Middle frontal gyrus (tissue), 1 donor: ENCODE measurements around the gene SHLD2.
"Not testable (repeated sequence)": the region's sequence is repeated elsewhere in the genome, so short reads cannot be mapped to it uniquely, and the experiment has no call there.

Source experiments
- DNase-seq: peaks from one replicate; pipeline ENCODE4 v3.0.0-alpha.2; 2015; ENCODE audit warnings: low spot score; ENCODE audit errors: extremely low spot score

SHLD2 gene

GRCh38 chr10:87137478-87137877, 42.5 kb downstream of the SHLD2 start:
- not testable (repeated sequence) for DNase-seq

- not testable (repeated sequence) for DNase-seq
Measured at GRCh38 chr10:87142230-87143108, 47.5 kb downstream of the SHLD2 start.

GRCh38 chr10:87143109-87143418, 48.1 kb downstream of the SHLD2 start:
- DNase-seq, result not testable (repeated sequence)

- not testable (repeated sequence) for DNase-seq
Measured at GRCh38 chr10:87145598-87145997, 50.6 kb downstream of the SHLD2 start.

- not testable (repeated sequence) for DNase-seq
Measured at GRCh38 chr10:87149020-87149609, 54.1 kb downstream of the SHLD2 start.

GRCh38 chr10:87151516-87151915, 56.5 kb downstream of the SHLD2 start:
- not testable (repeated sequence) for DNase-seq

- not testable (repeated sequence) for DNase-seq
Measured at GRCh38 chr10:87156841-87157240, 61.8 kb downstream of the SHLD2 start.

GRCh38 chr10:87157821-87158220, 62.8 kb downstream of the SHLD2 start:
- not testable (repeated sequence) for DNase-seq

- DNase-seq, result not testable (repeated sequence)
Measured at GRCh38 chr10:87162703-87163293, 67.8 kb downstream of the SHLD2 start.

GRCh38 chr10:87163414-87163813, 68.4 kb downstream of the SHLD2 start:
- not testable (repeated sequence) for DNase-seq

GRCh38 chr10:87169857-87170256, 74.9 kb downstream of the SHLD2 start:
- not testable (repeated sequence) for DNase-seq

GRCh38 chr10:87170705-87171104, 75.7 kb downstream of the SHLD2 start:
- not testable (repeated sequence) for DNase-seq

- not testable (repeated sequence) for DNase-seq
Measured at GRCh38 chr10:87171670-87172069, 76.7 kb downstream of the SHLD2 start.

GRCh38 chr10:87172178-87172577, 77.2 kb downstream of the SHLD2 start:
- not testable (repeated sequence) for DNase-seq

GRCh38 chr10:87177587-87177986, 82.6 kb downstream of the SHLD2 start:
- not testable (repeated sequence) for DNase-seq

- DNase-seq, result not testable (repeated sequence)
Measured at GRCh38 chr10:87184421-87184820, 89.4 kb downstream of the SHLD2 start.

- not testable (repeated sequence) for DNase-seq
Measured at GRCh38 chr10:87186016-87186415, 91.0 kb downstream of the SHLD2 start.

- DNase-seq, result not testable (repeated sequence)
Measured at GRCh38 chr10:87187573-87187972, 92.6 kb downstream of the SHLD2 start.

- DNase-seq, result not testable (repeated sequence)
Measured at GRCh38 chr10:87191841-87192240, 96.8 kb downstream of the SHLD2 start.

GRCh38 chr10:87200924-87201323, 105.9 kb downstream of the SHLD2 start:
- not testable (repeated sequence) for DNase-seq

GRCh38 chr10:87204801-87205200, 109.8 kb downstream of the SHLD2 start:
- not testable (repeated sequence) for DNase-seq

GRCh38 chr10:87206922-87207321, 111.9 kb downstream of the SHLD2 start:
- DNase-seq, result not testable (repeated sequence)
